NCI-H187 (cell line): Measurements from ENCODE around the gene ADGRF5.

Experiments used
- DNase-seq, 2 experiments: peaks; one replicate each; lab custom pipeline; 2025; lab: John Stamatoyannopoulos, UW

Gene ADGRF5

DNA sequence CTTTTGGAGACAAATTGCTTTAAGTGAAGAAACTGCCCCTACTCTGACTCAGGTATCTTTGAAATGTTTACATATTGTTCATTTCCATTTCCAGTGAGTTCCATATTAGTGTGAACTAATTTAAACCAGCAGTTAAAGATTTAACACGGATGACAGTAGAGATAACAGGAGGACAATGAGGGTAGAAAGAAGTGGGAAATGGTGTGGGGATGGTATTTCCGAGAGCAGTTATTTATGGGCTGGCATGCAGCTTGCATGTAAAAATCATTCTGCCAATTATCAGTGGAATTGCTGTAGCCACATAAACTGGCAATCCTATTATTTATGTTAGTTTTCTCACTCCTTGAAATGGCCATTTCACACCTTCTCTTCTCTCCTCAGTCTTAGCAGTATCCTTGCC, 8.6 kb upstream of the ADGRF5 start:
- DNase-seq = no peak

GRCh38 chr6:46927066-46927465, 5.3 kb upstream of the ADGRF5 start:
- no peak for DNase-seq

DNA sequence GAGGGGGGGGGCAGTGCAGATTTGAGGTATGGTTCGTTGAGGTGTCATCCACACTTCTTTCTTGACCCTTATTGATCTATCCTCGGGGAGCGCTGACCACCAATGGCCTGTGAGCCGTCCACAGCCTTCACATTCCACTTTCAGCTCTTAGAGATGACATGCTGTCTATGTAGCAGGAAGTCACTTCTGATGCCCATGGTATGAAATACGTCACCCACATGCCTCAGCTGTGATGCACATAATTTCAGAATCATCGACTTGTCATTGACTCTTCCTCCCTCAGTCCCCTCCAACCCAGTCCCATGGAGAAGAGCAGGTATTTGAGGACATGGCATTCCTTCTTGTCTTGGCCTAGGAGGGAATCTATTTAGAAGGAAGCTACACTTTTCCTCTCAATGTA, 4.7 kb upstream of the ADGRF5 start:
- no peak for DNase-seq

DNA sequence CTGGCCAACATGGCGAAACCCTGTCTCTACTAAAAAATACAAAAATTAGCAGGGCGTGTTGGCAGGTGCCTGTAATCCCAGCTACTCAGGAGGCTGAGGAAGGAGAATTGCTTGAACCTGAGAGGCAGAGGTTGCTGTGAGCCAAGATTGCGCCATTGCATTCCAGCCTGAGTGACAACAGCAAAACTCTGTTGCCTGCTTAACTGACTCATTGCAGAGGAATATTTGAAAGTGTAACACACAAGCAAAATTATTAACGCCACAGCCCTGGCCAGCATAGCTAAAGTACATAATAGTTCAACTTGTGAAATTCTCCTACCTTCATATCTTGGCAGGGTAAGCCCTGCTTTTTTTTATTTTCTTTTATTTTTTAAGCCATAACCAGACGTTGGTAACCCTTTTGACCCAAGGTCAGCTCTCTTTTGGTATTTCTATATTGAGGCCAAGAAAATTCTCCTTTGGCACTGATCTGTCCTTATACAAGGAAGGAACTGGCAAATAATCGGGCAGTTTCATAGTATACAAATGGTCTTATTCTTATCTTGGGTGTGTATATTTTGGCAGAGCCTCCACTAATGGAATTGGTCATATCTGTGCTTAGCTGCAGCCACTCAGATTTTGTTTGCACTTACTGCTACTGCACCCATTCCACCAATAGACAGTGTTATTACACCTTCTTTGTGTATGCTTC, 4.0 kb upstream of the ADGRF5 start:
- no peak for DNase-seq

DNA sequence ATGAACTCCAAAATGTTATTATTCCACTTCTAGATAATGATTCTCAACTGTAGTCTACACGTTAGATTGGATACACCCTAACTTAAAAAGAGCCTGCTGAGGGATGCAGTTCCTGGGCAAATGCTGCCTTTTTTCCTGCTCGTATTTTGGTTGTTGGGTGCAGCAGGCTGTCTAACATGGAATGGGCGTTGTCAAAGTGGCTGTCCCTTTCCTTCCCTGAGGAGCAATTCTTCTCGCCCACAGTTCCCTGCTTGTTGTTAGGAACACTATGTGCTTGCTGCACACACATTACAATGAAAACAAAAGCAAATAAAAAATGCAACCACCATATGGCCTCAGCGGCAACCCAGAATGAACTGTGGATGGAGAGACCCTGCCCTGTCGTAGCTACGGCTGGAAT, 1.7 kb upstream of the ADGRF5 start:
- DNase-seq = no peak

- DNase-seq = no peak
Observed at GRCh38 chr6:46921059-46921458, 679 bp downstream of the ADGRF5 start.

DNA sequence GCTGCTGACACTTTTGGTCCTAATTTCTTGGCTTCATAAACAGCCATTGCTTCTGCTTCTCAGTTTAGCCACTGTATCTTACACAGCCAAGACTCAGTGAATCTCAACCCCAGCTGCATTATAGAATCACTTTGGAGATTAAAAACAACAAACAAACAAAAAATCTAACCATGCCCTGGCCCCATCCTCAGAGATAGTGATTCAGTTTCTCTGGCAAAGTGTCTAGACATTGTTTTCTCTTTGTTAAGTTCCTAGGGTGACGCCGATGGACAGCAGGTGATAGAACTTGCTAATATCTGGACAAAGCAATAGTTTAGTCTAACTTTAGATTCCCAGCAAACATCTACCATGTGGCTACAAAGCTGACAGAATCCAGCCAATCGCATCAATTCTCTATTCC, 2.9 kb downstream of the ADGRF5 start:
- no peak for DNase-seq

DNA sequence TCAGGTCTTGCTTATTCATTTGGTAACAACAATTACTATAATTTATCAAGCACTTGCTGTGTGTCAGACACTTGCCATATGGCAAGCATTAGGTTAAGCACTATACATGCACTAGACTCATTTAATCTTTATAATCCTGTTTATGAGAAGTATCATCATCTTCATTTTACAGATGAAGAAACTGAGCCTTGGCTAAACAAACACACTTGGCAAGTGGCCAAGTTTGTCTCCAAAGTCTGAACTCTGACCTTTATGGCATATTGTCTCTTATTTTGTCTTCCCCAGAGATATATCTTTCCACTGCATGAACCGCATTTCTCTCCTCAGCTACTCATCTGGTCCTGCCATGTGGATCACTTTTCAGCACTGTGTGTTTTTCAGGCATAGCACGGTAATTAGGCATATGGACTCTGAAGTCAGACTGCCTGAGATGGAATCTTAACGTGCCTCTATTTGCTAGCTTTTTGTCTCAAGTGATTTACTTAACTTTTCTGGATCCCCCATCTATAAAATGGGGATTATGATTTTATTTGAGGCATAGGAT, 4.7 kb downstream of the ADGRF5 start:
- DNase-seq = no peak

- DNase-seq = no peak
Observed at GRCh38 chr6:46915866-46916265, 5.9 kb downstream of the ADGRF5 start.

DNA sequence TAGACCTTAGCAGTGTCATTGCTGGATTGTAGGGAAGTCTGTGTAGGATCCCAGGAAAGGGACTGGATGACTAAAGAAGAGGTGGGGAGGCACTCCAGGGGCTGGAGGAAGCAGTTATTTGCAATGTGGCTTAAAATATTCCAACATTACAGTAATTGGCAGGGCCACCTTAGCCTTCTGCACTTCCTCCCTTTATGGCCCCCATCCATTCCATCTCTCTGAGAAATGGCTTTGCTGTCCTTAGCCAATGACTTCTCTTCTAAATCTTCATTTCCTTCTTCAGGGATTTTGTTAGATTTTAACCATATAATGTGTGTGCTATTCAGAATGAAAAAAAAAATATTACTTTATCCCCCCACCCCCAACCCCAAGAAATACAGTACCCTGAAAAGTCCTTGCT, 6.4 kb downstream of the ADGRF5 start:
- no peak for DNase-seq

DNA sequence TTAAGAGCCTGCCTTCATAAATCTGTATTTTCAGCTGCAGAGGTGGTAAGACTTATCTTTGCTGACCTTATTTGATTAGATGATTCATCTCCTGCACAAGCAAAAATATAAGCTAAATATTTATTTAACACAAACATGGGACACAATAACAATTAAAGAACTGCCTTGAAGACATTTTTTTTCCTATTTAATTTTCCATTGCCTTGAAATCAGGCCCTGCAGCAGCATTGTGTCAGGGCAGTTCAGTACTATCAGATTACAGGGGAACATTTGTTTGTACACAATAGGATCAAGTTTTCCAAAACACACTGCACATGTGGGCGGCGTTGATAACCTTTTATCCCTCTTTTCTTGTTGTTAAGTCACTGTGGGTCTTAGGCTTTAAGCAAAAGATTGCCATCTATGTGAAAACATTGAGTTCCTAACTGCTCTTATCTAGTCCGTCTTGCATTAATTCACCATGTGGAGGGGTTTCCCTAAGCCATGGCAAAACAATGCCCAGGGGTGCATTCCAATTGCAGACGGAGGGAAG, 7.4 kb downstream of the ADGRF5 start:
- DNase-seq = no peak

DNA sequence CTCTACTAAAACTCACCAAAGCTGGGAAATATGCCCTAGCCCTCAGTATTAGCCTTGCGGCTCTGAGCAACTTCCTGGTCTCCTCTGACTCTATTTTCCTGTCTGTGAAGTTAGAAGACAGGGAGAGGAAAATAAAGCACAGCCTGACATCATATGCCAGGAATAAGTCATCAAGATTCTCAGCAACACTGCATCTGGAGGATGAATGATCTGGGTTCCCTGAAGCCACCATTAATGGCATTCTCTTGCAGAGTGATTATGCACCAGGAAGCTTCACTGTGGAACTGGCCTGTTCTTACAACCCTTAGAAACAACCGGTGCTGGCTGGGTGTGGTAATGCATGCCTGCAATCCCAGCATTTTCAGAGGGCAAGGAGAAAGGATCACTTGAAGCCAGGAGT, 12.4 kb downstream of the ADGRF5 start:
- no peak for DNase-seq

DNA sequence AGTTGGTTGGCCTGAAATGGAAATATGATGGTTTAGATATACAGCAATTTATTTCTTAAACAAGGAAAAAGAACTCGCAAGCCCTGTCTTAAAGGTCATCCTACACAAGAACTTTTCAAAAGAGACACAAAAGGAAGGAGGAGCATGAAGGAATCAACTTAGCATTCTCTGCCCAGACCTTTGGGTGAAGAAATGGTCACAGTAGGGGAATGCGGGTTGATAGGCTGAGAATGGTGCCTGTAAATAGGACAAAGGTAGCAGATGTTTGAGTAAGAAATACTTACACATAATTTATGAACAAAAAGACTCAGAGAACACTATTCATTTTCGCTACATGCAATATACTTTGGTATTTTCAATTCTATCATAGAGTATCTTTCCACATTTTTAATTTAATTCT, 15.0 kb downstream of the ADGRF5 start:
- no peak for DNase-seq

DNA sequence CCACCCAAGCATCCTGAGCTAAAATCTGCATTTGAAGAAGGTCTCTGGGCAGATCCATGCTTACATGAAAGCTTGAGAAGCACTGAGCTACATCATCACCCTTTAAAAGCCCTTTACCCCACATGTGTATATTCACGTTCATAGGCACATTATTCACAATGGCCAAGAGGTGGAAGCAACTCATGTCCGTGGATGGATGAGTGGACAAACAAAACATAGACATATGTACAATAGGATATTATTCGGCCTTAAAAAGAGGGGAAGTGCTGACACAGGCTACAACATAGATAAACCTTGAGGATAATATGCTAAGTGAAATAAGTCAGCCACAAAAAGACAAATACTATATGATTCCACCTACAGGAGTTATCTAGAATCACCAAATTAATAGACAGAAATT, 17.6 kb downstream of the ADGRF5 start:
- no peak for DNase-seq

DNA sequence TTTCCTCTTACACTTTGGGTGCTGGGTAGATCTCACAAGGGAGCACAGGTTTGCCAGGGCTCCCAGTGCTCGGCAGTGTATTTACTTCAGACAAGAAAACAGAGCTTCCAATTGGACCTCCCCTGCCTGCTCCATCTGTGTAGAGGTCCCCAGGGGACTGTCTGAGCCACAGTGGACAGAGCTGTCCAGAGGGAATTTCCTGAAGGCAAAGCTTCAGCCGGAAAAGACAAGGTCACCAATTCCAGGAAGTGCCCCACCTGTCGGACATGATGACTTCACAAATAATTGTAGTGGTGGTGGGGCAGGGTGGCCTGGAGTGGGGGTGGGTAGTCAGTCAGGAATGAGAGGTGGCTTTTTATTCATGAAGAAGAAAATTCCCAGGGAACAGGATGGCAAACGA, 18.6 kb downstream of the ADGRF5 start:
- no peak for DNase-seq

DNA sequence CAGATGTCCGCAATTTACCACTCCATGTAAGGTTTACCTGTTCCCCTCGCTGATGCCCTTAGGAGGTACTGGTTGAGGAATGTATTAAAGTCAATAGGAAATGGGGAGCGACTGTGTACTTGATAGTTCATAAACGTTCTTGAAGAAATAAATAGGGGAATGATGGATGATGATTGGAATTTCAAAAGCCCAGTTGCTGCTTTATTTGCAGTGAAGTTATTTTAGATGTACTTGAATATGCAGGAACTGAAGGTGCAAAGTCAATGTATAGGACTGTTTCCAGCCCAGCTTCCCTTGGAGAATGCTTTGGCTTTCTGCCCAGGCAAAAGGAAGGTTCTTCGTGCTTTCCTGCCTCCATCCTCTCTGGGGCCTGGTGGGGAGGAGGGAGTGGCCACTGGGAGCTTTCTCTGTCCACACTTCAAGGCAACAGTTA, 19.8 kb downstream of the ADGRF5 start:
- no peak for DNase-seq

GRCh38 chr6:46900266-46900665, 21.5 kb downstream of the ADGRF5 start:
- no peak for DNase-seq

DNA sequence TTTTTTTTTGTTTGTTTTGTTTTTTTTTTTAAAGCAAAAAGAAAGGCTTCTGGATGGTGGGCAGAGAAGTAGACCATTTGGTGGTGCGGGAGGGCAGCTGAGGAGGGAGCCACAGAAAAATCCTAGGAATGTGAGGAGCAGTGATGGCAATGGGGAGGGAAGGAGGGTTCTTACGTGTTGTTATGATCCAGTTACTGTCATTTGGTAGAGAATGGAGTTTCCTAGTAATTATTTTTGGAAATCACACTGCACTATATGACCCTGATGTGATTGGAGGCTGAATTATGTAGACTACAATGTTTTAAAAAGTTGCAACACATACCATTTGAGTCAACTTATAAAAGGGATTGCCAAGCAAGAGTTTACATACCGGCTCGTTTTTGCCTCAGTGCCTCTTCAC, 22.1 kb downstream of the ADGRF5 start:
- DNase-seq = no peak

GRCh38 chr6:46898006-46898405, 23.7 kb downstream of the ADGRF5 start:
- DNase-seq = no peak

GRCh38 chr6:46896871-46897270, 24.9 kb downstream of the ADGRF5 start:
- no peak for DNase-seq

DNA sequence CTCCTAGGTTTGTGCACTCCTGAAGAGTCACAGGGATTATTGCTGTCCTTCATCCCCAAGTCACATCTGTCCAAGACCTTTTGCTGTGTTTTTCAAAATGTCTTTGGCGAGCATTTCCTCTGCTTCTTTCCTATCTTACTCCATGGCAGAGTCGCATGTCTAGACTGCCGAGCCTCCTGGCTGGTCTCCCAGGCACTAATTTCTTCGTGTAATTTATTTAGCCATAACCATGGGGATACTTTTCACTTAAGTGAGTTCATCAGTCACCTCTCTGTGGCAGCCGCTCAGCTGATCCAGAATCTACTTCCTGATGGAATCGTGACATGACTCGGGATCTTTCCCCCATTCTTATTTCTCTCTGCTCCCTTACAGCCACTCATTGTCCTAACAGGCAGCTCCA, 25.8 kb downstream of the ADGRF5 start:
- DNase-seq = no peak

DNA sequence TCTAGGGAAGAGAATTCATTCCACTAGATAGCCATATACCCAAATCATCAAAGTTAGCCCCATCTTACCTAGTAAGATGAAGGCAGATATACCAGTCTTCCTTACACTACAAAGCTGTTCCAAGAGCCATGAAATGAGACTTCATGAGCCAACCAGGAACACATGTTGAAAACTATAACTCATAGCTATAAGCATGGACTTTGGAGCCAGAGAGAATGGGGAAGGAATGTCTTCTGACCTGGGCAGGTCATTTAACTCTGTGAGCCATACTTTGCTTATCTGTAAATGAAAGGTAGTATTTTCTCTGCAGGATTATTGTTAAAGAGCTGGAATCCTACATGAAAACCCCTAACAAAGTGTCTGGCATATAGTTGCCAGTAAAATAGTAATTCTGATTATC, 27.3 kb downstream of the ADGRF5 start:
- no peak for DNase-seq

- no peak for DNase-seq
Observed at GRCh38 chr6:46893648-46894047, 28.1 kb downstream of the ADGRF5 start.

DNA sequence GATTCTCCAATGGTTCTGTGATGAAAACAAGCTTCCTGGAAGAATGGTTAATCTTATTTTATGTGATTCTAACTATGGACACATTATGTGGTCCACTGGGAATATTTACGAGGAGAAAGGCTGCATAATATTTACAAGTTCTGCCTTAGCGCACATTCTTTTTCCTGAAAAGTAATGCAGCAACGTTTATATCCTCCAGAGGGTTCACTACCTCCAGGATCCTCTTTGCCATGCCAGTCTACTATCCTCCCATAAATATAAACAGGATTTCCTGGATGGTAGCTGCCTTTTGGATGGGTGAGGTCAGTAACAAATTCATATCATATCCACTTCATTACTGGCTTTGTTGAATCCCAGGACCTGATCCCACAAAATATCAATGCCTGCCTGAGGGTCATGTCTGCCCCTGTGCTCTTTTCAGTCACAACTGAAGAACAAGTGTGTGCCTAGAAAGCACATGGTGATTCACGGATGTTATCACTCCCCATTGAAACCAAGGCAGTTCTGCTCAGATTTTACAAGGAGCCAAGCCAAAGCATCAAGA, 30.4 kb downstream of the ADGRF5 start:
- DNase-seq = no peak
